Measurements from ENCODE around the gene CHMP1B. TPM values are rescaled to one million over a fixed set of nuclear protein-coding genes. Genes with fewer than 3 reads are reported as not detected.

The CHMP1B gene
- total RNA-seq, 1 experiment from 2014 or later: 38.7 TPM

GRCh38 chr18:11877497-11878135 is 26.4 kb downstream of the CHMP1B start:
- H3K9me3 ChIP-seq (ENCODE audit: control insufficient read depth, low read depth, low read length): no peaks in the 10 kb centered on the region
- H3K4me1 ChIP-seq (ENCODE audit: insufficient read depth, low read length): peaks cover 2% of the 10 kb centered on the region; the same call in 1 of the 2 replicates
- H3K14ac ChIP-seq (ENCODE audit: insufficient read depth, low read length): no peak overlapping the region
- H2BK12ac ChIP-seq (ENCODE audit: insufficient read length, low read depth, low read length): no peak overlapping the region
- H4K5ac ChIP-seq (ENCODE audit: insufficient read length, low read depth, low read length): no peak overlapping the region
- H3K4me2 ChIP-seq (ENCODE audit: insufficient read depth, insufficient read length, low read length): no peak overlapping the region
- H3K18ac ChIP-seq (ENCODE audit: insufficient read length, low read depth, low read length): no peak overlapping the region
- no peaks in the 10 kb centered on the region for H3K27me3 Mint-ChIP-seq (ENCODE audit: low read depth)
- no CpG with 5 or more reads among the region's 10 CpGs for WGBS (ENCODE audit: extremely low coverage, insufficient read length, low lambda C conversion rate)
- H3K4me1 Mint-ChIP-seq: peaks cover 8 to 10% of the 10 kb centered on the region in 2 experiments
- no peak overlapping the region for H2BK5ac ChIP-seq (ENCODE audit: insufficient read length, low read length)
- peaks cover 22 to 63% (median 33%) of the 10 kb centered on the region in 3 experiments for H3K36me3 Mint-ChIP-seq (ENCODE audit: insufficient read depth in 1 of 3, low read depth in 3 of 3)
- no peak overlapping the region for H3K4me3 Mint-ChIP-seq
- H4K8ac ChIP-seq (replicated peaks; ENCODE audit: insufficient read length, low read depth, low read length): no peak overlapping the region
- H3T11ph ChIP-seq (ENCODE audit: low read length): no peak overlapping the region
- H3K27ac ChIP-seq (ENCODE audit: insufficient read length, low read depth, low read length): no peak overlapping the region
- H3K27me3 ChIP-seq (ENCODE audit: insufficient read depth, low read length): no peaks in the 10 kb centered on the region
- H2AK5ac ChIP-seq (ENCODE audit: insufficient read length, low read length): no peak overlapping the region
- H3K9ac ChIP-seq (ENCODE audit: extremely low read depth, insufficient read length, low read length): no peak overlapping the region
- H2BK15ac ChIP-seq (ENCODE audit: low read depth, low read length): no peak overlapping the region
- no peaks in the 10 kb centered on the region for H3K79me1 ChIP-seq (ENCODE audit: insufficient read depth, low read depth, low read length, poor library complexity, severe bottlenecking)
- peaks cover 3% of the 10 kb centered on the region in 2 experiments; a peak in 3 of 5 replicates for H3K9me3 Mint-ChIP-seq
- no peak overlapping the region for H2BK20ac ChIP-seq (ENCODE audit: low read depth, low read length, poor library complexity, severe bottlenecking)
- H4K91ac ChIP-seq (ENCODE audit: insufficient read length, low read depth, low read length): no peak overlapping the region
- TF ChIP-seq CTCF (conservative IDR thresholded peaks at IDR 0.05): no peak
- no peak overlapping the region for H3K56ac ChIP-seq (ENCODE audit: insufficient read length, low read depth, low read length)
- peak overlapping the region; percentile 60 to 88 (median 63); a peak in 5 of 7 replicates for H3K27ac Mint-ChIP-seq
- no peak overlapping the region for H3K4ac ChIP-seq (ENCODE audit: low read depth, low read length)
- no peaks in the 10 kb centered on the region for H4K20me1 ChIP-seq (ENCODE audit: control insufficient read depth, insufficient read depth, insufficient read length)
- no peak overlapping the region for H3K23ac ChIP-seq (ENCODE audit: insufficient read length, low read depth, low read length)
- DNase-seq: no peak
- H3K23me2 ChIP-seq (ENCODE audit: insufficient read length, low read depth, low read length, poor library complexity, severe bottlenecking): no peaks in the 10 kb centered on the region
- no peaks in the 10 kb centered on the region for H3K79me2 ChIP-seq (ENCODE audit: insufficient read depth, low read length)
- H2BK120ac ChIP-seq (ENCODE audit: low read depth, low read length, poor library complexity, severe bottlenecking): no peak overlapping the region
- no peak overlapping the region for H2AFZ ChIP-seq (ENCODE audit: low read length)
